A673 (cell line): ENCODE measurements around the gene MYLK. TPM values are rescaled to one million over a fixed set of nuclear protein-coding genes. Genes with fewer than 3 reads are reported as not detected.

Source experiments
- BruUV-seq: library from RNA; stranded (reverse); fragments of 400-500 nt; replicated peaks from 2 replicates; lab custom pipeline; 2021; lab: Mats Ljungman, UMichigan
- CTCF ChIA-PET: fragments of 300-600 bp; sonication (Branson Sonifier 250); formaldehyde crosslinking; loops from one replicate; lab custom pipeline; 2022; ENCODE audit warnings: antibody characterized with exemption; lab: Charles Lee
- POLR2A ChIA-PET: fragments of 300-600 bp; sonication (Branson Sonifier 250); formaldehyde crosslinking; loops from one replicate; lab custom pipeline; 2022; ENCODE audit warnings: antibody characterized with exemption; ENCODE audit not compliant: low non-redundant PET; lab: Charles Lee
- DNase-seq: peaks from one replicate; pipeline ENCODE4 v3.0.0-alpha.2; 2015; ENCODE audit warnings: low spot score
- H3K27ac ChIP-seq: fragments of 200-600 bp; sonication (generic); 2 replicates; pipeline ENCODE4 v1.5.1; 2016; ENCODE audit warnings: mixed run types, low read depth, mild to moderate bottlenecking, mixed read lengths, antibody characterized with exemption, low read length; ENCODE audit not compliant: poor library complexity, severe bottlenecking
- H3K27me3 ChIP-seq: fragments of 200-600 bp; sonication (generic); replicated peaks from 2 replicates; pipeline ENCODE4 v1.6.1; 2017; ENCODE audit warnings: mixed run types, low read depth, mild to moderate bottlenecking, mixed read lengths, antibody characterized with exemption, low read length; ENCODE audit not compliant: insufficient read depth, poor library complexity
- H3K36me3 ChIP-seq: fragments of 200-600 bp; sonication (generic); 2 replicates; pipeline ENCODE4 v1.6.1; 2016; ENCODE audit warnings: mixed run types, mild to moderate bottlenecking, mixed read lengths, antibody characterized with exemption, low read length; ENCODE audit not compliant: insufficient read depth, poor library complexity, severe bottlenecking
- H3K4me1 ChIP-seq: fragments of 200-600 bp; sonication (generic); 2 replicates; pipeline ENCODE4 v1.6.1; 2017; ENCODE audit warnings: mixed run types, mild to moderate bottlenecking, mixed read lengths, antibody characterized with exemption, low read length; ENCODE audit not compliant: insufficient read depth, poor library complexity, severe bottlenecking
- H3K4me3 ChIP-seq: fragments of 200-600 bp; sonication (generic); 2 replicates; pipeline ENCODE4 v1.5.1; 2016; ENCODE audit warnings: low read depth, mixed run types, mild to moderate bottlenecking, mixed read lengths, low read length; ENCODE audit not compliant: poor library complexity, severe bottlenecking
- H3K9me3 ChIP-seq: fragments of 200-600 bp; sonication (generic); 2 replicates; pipeline ENCODE4 v1.6.1; 2016; ENCODE audit warnings: mixed run types, low read depth, mild to moderate bottlenecking, mixed read lengths, antibody characterized with exemption, low read length; ENCODE audit not compliant: poor library complexity, severe bottlenecking
- CTCF ChIP-seq: fragments of 300-800, 200-600 bp; sonication (generic); conservative IDR thresholded peaks from 2 replicates; pipeline ENCODE4 v1.5.1; 2017; ENCODE audit warnings: low read depth, mild to moderate bottlenecking, antibody characterized with exemption, low read length, moderate library complexity, mixed read lengths
- EZH2 ChIP-seq: fragments of 200-600 bp; sonication (generic); IDR thresholded peaks from 2 replicates; pipeline ENCODE4 v1.6.1; 2017; ENCODE audit warnings: borderline replicate concordance, low read depth, mild to moderate bottlenecking, mixed read lengths, antibody characterized with exemption, low read length; ENCODE audit not compliant: poor library complexity, severe bottlenecking
- intact Hi-C: fragments of 100-400 bp; cut with micrococcal nuclease; formaldehyde crosslinking; loops from one replicate; pipeline ENCODE4 v1.10.0; 2022; ENCODE audit not compliant: unreplicated experiment
- total RNA-seq: library from RNA; stranded (reverse); gene quantifications from 2 replicates; pipeline ENCODE4 v1.2.3, GENCODE V29; 2021

MYLK gene
- total RNA-seq, 1 experiment from 2014 or later, result 3.9 TPM

GRCh38 chr3:123660141-123660675 is 223.9 kb downstream of the MYLK start:
- Histone ChIP-seq H3K4me1 (no peaks in the 10 kb centered on the region), H3K27ac (no peak overlapping the region), H3K36me3 (no peaks in the 10 kb centered on the region), H3K4me3 (no peak overlapping the region), H3K27me3 (no peaks in the 10 kb centered on the region), H3K9me3 (no peaks in the 10 kb centered on the region)
- TF ChIP-seq EZH2 (no peak), CTCF (no peak)
- intact Hi-C loops, result no loop called here
- no peak for DNase-seq
- CTCF ChIA-PET, result interaction anchor here (1.1 kb wide), 1 partner anchor 18 kb away, joined by 3 read pairs; no protein-coding TSS in a partner anchor
- POLR2A ChIA-PET, result no interaction called here
- BruUV-seq, result no TSS peak

GRCh38 chr3:123658852-123659206 is 225.3 kb downstream of the MYLK start:
- ChIA-PET POLR2A (no interaction called here), CTCF (no interaction called here)
- H3K27me3 ChIP-seq, result no peaks in the 10 kb centered on the region
- BruUV-seq, result no TSS peak
- H3K36me3 ChIP-seq, result no peaks in the 10 kb centered on the region
- no peak overlapping the region for H3K4me3 ChIP-seq
- TF ChIP-seq EZH2 (no peak), CTCF (no peak)
- peaks cover 3% of the 10 kb centered on the region for H3K4me1 ChIP-seq
- intact Hi-C loops, result loop anchor here (10.0 kb wide), 1 partner anchor 896 kb away; no protein-coding TSS in a partner anchor
- no peak for DNase-seq
- H3K9me3 ChIP-seq, result no peaks in the 10 kb centered on the region
- no peak overlapping the region for H3K27ac ChIP-seq

- intact Hi-C loops, result loop anchor here (10.0 kb wide), 1 partner anchor 897 kb away; no protein-coding TSS in a partner anchor
- H3K27me3 ChIP-seq, result no peaks in the 10 kb centered on the region
- CTCF ChIA-PET, result no interaction called here
- no TSS peak for BruUV-seq
- POLR2A ChIA-PET, result no interaction called here
- DNase-seq, result no peak
- H3K4me1 ChIP-seq, result peaks cover 8% of the 10 kb centered on the region
- no peak overlapping the region for H3K27ac ChIP-seq
- TF ChIP-seq CTCF (no peak), EZH2 (no peak)
- H3K36me3 ChIP-seq, result no peaks in the 10 kb centered on the region
- H3K9me3 ChIP-seq, result no peaks in the 10 kb centered on the region
- no peak overlapping the region for H3K4me3 ChIP-seq
These were observed 225.8 kb downstream of the MYLK start for GRCh38 chr3:123658118-123658851.
